Testis (tissue), 3 donors: ENCODE measurements around the gene PRELID3B. TPM values are rescaled to one million over a fixed set of nuclear protein-coding genes. Genes with fewer than 3 reads are reported as not detected.

Experiments used
- DNase-seq: peaks from one replicate; pipeline ENCODE4 v3.0.0-alpha.2; 2019
- H3K27ac ChIP-seq, 2 donors: fragments of 200-600 bp; sonication (generic); one replicate each; pipeline ENCODE4 v1.5.1; 2019
- H3K27me3 ChIP-seq: fragments of 200-600 bp; sonication (generic); one replicate; pipeline ENCODE4 v1.5.1; 2019
- H3K36me3 ChIP-seq: fragments of 200-600 bp; sonication (generic); one replicate; pipeline ENCODE4 v1.5.1; 2017; ENCODE audit warnings: low read depth; ENCODE audit errors: missing control alignments
- H3K4me1 ChIP-seq: fragments of 200-600 bp; sonication (generic); one replicate; pipeline ENCODE4 v1.5.1; 2019
- H3K4me3 ChIP-seq, 2 donors: fragments of 200-600 bp; sonication (generic); one replicate each; pipeline ENCODE4 v1.5.1; 2017 to 2019
- H3K9me3 ChIP-seq: fragments of 200-600 bp; sonication (generic); one replicate; pipeline ENCODE4 v1.5.1; 2017
- CTCF ChIP-seq, 3 experiments: fragments of 450-650 bp in 2 of 3; fragments of 200-600 bp in 1 of 3; sonication (generic) in 1 of 3; IDR thresholded peaks; one replicate each; pipeline ENCODE4 v1.5.1; 2016 to 2019; ENCODE audit warnings: antibody characterized with exemption in 3 of 3, mild to moderate bottlenecking in 2 of 3, moderate library complexity in 1 of 3
- POLR2A ChIP-seq: fragments of 450-650 bp; IDR thresholded peaks from one replicate; pipeline ENCODE4 v1.6.1; 2017; ENCODE audit warnings: antibody characterized with exemption, mild to moderate bottlenecking, moderate library complexity
- WGBS, 2 donors: methylation state at CpG; one replicate each; pipeline ENCODE4 v1.1.5; 2018; 5-methylcytosine and 5-hydroxymethylcytosine counted together
- intact Hi-C: fragments of 100-400 bp; cut with DNase I; formaldehyde crosslinking; loops from one replicate; pipeline ENCODE4 v1.15.1; 2023; ENCODE audit warnings: low total_unique reads
- polyA plus RNA-seq: library from polyadenylated mRNA; stranded (reverse); fragments of 350-450 nt; fragmentation: Illumina TruSeq; extraction: RNeasy Lipid Tissue Mini Kit (QIAGEN cat#74804); gene quantifications from one replicate; pipeline ENCODE4 v1.2.3, GENCODE V29; 2014; ENCODE audit warnings: low read depth, low replicate concordance; ENCODE audit not compliant: insufficient read depth
- total RNA-seq, 2 donors: library from RNA; depleted of rRNA; stranded (reverse); fragments of >200 nt; gene quantifications; one replicate each; pipeline ENCODE4 v1.2.3, GENCODE V29; 2016

PRELID3B gene
- total and polyA plus RNA-seq, 3 donors from 2014 or later, result 29.1 to 54.3 (median 35.3) TPM

- no peak for TF ChIP-seq CTCF (IDR thresholded peaks at IDR 0.05)
- TF ChIP-seq POLR2A, result no peak
- Histone ChIP-seq H3K27ac (peak overlapping the region in 1 of 2 donors; percentile 92), H3K4me3 (peak overlapping the region in 1 of 2 donors; percentile 94), H3K36me3 (no peaks in the 10 kb centered on the region), H3K4me1 (peaks cover 18% of the 10 kb centered on the region), H3K27me3 (no peaks in the 10 kb centered on the region), H3K9me3 (no peaks in the 10 kb centered on the region)
- 68 to 82% methylated on average over 1 of the region's 1 CpG for WGBS, 2 donors
- intact Hi-C loops, result no loop called here
- DNase-seq, result no peak
Measured at GRCh38 chr20:59033093-59033492, 9.5 kb downstream of the PRELID3B start.

DNA sequence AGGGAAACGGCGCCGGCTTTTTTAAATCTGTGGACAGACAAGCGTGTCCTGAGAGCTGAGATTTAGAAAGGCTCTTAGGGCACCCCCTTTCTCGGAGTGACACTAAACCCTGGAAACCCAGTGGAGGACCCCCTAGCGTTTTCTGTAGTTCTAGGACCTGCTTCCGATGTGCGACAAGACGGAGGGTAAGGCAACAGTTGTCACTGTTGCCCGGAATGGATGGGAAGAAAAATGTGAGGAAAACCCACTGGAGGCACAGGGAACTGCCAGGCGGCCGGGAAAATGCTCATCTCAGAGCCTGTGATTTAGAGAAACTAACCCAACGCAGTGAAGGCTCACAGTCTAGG, 9.9 kb downstream of the PRELID3B start:
- H3K4me3 ChIP-seq, result peak overlapping the region; percentile 73 to 94
- no peaks in the 10 kb centered on the region for H3K36me3 ChIP-seq
- intact Hi-C loops, result no loop called here
- H3K9me3 ChIP-seq, result no peaks in the 10 kb centered on the region
- H3K4me1 ChIP-seq, result peaks cover 18% of the 10 kb centered on the region
- 0 to 1% methylated on average over 13 of the region's 13 CpGs for WGBS, 2 donors
- DNase-seq, result no peak
- H3K27ac ChIP-seq, result peak overlapping the region; percentile 87 to 92
- TF ChIP-seq CTCF (IDR thresholded peaks at IDR 0.05) (peak in 1 of 3 experiments; percentile 31), POLR2A (no peak)
- no peaks in the 10 kb centered on the region for H3K27me3 ChIP-seq

DNA sequence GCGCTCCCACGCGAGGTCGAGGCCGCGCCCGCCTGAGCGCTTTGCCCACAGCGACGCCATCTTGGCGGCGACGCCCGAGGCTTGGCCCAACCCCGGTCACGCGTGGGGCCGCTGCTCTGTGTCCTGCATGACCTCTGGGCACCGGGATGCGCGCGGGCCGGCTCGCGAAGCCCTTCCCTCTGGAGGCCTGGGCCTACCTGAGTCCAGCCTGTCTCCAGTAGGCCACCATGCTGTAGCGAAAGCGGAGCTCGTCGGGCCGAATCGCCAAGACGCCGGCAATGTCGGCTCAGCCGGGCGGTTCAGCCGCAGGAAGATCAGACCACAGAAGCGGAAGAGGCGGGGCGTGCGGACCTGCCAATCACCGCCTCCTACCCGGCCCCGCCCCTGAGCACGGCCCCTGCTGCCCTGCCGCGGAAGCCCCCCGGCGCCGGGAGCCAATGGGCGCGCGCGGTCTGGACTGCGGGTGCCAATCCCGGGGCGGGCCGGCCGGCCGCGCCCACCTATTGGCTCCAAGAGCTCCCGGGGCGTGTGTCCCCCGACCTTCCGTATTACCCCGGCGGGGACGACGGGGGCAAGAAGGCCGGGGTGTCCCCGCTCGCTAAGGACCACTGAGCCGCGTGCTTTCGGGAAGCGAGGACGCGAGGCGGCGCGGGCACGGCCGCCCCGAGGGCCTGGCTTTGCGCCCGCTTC, 10.4 kb downstream of the PRELID3B start, which contains the start of gene ATP5F1E:
TSS of gene ATP5F1E (minus strand) at position 313 of the 690 bp plus-strand sequence. CDS start at position 229, 84 bp downstream.
- WGBS, 2 donors, result 0 to 1% methylated on average over 20 to 45 of the region's 86 CpGs
- Histone ChIP-seq H3K27me3 (no peaks in the 10 kb centered on the region), H3K27ac (peak within 1 kb of the TSS; percentile 87 to 92), H3K4me1 (peaks cover 18% of the 10 kb centered on the region), H3K36me3 (no peaks in the 10 kb centered on the region), H3K4me3 (peak within 1 kb of the TSS; percentile 73 to 94), H3K9me3 (no peaks in the 10 kb centered on the region)
- DNase-seq, result peak; percentile 98
- peak in 1 of 3 experiments; percentile 14 for TF ChIP-seq CTCF (IDR thresholded peaks at IDR 0.05)
- TF ChIP-seq POLR2A, result peak; percentile 18
- intact Hi-C loops, result no loop called here

DNA sequence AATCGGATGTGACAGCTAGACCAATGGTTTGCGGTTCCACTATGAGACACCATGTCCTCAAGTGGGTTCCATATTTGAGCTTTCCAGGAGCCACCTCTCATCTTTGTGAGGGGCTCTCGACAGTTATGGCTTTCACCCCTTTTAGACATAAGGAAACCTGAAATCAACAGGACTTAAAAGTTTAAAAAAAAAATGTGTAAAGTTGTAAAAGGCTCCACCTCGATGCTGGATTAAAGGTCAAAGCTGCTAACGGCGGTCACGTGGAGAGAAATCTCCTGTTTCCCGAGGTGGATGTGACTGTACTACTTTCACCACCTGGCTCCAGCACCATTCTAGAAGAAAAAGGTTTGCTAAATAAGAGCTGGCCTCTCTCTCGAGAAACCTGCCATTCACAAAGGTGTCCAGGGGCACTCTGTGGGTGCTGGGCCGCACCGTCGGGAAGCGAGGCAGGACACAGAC, 11.0 kb downstream of the PRELID3B start:
- H3K4me1 ChIP-seq, result peaks cover 18% of the 10 kb centered on the region
- intact Hi-C loops, result no loop called here
- H3K27me3 ChIP-seq, result no peaks in the 10 kb centered on the region
- TF ChIP-seq CTCF (IDR thresholded peaks at IDR 0.05), result no peak
- TF ChIP-seq POLR2A, result no peak
- WGBS, 2 donors, result 13 to 15% methylated on average over 9 to 13 of the region's 13 CpGs
- H3K4me3 ChIP-seq, result peak overlapping the region; percentile 73 to 94
- peak overlapping the region; percentile 87 to 92 for H3K27ac ChIP-seq
- no peaks in the 10 kb centered on the region for H3K9me3 ChIP-seq
- H3K36me3 ChIP-seq, result no peaks in the 10 kb centered on the region
- DNase-seq, result no peak
